Measurements from ENCODE around the gene SPG11. TPM values are rescaled to one million over a fixed set of nuclear protein-coding genes. Genes with fewer than 3 reads are reported as not detected.

Gene SPG11
- total and polyA plus RNA-seq, 10 of the 15 experiments (the other 5 are each of a cell fraction or from before 2014, with no cell fraction given): 22.1 to 85.1 (median 47.2) TPM

DNA sequence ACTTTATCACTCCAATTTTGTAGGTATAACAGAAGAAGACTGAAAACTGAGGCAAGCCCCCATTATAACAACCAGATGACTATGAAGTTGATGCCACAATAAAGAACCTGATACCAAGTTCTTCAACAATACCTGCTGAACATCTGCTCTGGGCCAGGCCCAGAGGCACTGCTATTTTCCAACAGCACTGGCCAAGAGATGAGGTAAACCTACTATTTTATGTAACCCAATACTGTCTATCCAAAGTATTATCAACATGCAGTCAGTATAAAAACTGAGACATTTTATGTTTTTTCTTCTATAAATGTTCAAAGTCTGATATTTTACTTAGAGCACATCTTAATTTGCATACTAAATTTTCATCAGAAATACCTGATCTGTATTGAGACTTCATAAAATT is 6.1 kb downstream of the SPG11 start:
- ChIA-PET RAD21 (ENCODE audit: unreplicated experiment) (interaction anchor here (18.1 kb wide), 1 partner anchor 75 kb away, joined by 680 read pairs; the partner anchor contains the start of gene TRIM69), POLR2A (interaction anchor here (0.5 to 1.3 kb wide), 6 partner anchors 29 to 81 kb away, joined by 3 to 5 read pairs (median 4); partner anchors contain the start of gene TRIM69), CTCF (interaction anchor here (0.5 to 4.0 kb wide), 6 partner anchors 33 to 81 kb away, joined by 3 to 18 read pairs (median 4); partner anchors contain the start of gene TRIM69), SMC1A (ENCODE audit: uncharacterized antibody, unreplicated experiment) (interaction anchor here (1.0 to 12.4 kb wide), 6 partner anchors 8 to 79 kb away, joined by 3 to 383 read pairs (median 4); partner anchors contain the start of gene TRIM69)
- H4K20me1 ChIP-seq (ENCODE audit: control insufficient read depth, insufficient read depth): no peaks in the 10 kb centered on the region
- no peak overlapping the region for H3K9ac ChIP-seq (ENCODE audit: control insufficient read depth, insufficient read depth, low read length)
- ATAC-seq: no peak
- peaks cover 0 to 8% of the 10 kb centered on the region in 2 experiments; a peak in 1 of 4 replicates for H3K36me3 ChIP-seq (ENCODE audit: control insufficient read depth in 2 of 2, insufficient read depth in 2 of 2, low read length in 1 of 2)
- H3K9me3 ChIP-seq (replicated peaks; ENCODE audit: control insufficient read depth, insufficient read depth, low read length): no peaks in the 10 kb centered on the region
- H3K79me2 ChIP-seq (ENCODE audit: control insufficient read depth, insufficient read depth, low read length): peaks cover 24% of the 10 kb centered on the region
- intact Hi-C loops (cut with micrococcal nuclease; ENCODE audit: unreplicated experiment): no loop called here
- no peak overlapping the region for H3K4me2 ChIP-seq (ENCODE audit: control insufficient read depth, insufficient read depth)
- BruUV-seq (replicated peaks): no TSS peak
- DNase-seq (ENCODE audit: low read depth, low spot score): no peak
- no peak for FAIRE-seq
- H3K4me3 ChIP-seq: no peak overlapping the region
- in situ Hi-C loops (cut with MboI): no loop called here
- no peaks in the 10 kb centered on the region for H3K27me3 ChIP-seq (replicated peaks in 1 of 2; ENCODE audit: control insufficient read depth in 2 of 2, insufficient read depth in 2 of 2, low read length in 1 of 2)
- no peaks in the 10 kb centered on the region for H3K4me1 ChIP-seq (ENCODE audit: control insufficient read depth, insufficient read depth, low read length)
- H3K27ac ChIP-seq (ENCODE audit: control insufficient read depth, insufficient read depth): no peak overlapping the region
- TF ChIP-seq RCOR1 (conservative IDR thresholded peaks at IDR 0.05; ENCODE audit: low read depth, low read length) (no peak), EGR1 (IDR thresholded peaks at IDR 0.05; ENCODE audit: borderline replicate concordance in 1 of 2, low read depth in 2 of 2, low read length in 2 of 2) (no peak), NFIC (IDR thresholded peaks at IDR 0.05; ENCODE audit: low read depth, low read length) (no peak), NR2C2 (IDR thresholded peaks at IDR 0.05; ENCODE audit: borderline replicate concordance, control insufficient read depth, insufficient read length, low read depth) (no peak)
- TF ChIP-seq, protein P1, sequence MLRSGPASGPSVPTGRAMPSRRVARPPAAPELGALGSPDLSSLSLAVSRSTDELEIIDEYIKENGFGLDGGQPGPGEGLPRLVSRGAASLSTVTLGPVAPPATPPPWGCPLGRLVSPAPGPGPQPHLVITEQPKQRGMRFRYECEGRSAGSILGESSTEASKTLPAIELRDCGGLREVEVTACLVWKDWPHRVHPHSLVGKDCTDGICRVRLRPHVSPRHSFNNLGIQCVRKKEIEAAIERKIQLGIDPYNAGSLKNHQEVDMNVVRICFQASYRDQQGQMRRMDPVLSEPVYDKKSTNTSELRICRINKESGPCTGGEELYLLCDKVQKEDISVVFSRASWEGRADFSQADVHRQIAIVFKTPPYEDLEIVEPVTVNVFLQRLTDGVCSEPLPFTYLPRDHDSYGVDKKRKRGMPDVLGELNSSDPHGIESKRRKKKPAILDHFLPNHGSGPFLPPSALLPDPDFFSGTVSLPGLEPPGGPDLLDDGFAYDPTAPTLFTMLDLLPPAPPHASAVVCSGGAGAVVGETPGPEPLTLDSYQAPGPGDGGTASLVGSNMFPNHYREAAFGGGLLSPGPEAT (IDR thresholded peaks at IDR 0.05; ENCODE audit: low read depth): no peak
- TF ChIP-seq, protein P2, sequence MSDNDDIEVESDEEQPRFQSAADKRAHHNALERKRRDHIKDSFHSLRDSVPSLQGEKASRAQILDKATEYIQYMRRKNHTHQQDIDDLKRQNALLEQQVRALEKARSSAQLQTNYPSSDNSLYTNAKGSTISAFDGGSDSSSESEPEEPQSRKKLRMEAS (IDR thresholded peaks at IDR 0.05; ENCODE audit: low read depth, low read length): no peak
- TF ChIP-seq, protein P3, sequence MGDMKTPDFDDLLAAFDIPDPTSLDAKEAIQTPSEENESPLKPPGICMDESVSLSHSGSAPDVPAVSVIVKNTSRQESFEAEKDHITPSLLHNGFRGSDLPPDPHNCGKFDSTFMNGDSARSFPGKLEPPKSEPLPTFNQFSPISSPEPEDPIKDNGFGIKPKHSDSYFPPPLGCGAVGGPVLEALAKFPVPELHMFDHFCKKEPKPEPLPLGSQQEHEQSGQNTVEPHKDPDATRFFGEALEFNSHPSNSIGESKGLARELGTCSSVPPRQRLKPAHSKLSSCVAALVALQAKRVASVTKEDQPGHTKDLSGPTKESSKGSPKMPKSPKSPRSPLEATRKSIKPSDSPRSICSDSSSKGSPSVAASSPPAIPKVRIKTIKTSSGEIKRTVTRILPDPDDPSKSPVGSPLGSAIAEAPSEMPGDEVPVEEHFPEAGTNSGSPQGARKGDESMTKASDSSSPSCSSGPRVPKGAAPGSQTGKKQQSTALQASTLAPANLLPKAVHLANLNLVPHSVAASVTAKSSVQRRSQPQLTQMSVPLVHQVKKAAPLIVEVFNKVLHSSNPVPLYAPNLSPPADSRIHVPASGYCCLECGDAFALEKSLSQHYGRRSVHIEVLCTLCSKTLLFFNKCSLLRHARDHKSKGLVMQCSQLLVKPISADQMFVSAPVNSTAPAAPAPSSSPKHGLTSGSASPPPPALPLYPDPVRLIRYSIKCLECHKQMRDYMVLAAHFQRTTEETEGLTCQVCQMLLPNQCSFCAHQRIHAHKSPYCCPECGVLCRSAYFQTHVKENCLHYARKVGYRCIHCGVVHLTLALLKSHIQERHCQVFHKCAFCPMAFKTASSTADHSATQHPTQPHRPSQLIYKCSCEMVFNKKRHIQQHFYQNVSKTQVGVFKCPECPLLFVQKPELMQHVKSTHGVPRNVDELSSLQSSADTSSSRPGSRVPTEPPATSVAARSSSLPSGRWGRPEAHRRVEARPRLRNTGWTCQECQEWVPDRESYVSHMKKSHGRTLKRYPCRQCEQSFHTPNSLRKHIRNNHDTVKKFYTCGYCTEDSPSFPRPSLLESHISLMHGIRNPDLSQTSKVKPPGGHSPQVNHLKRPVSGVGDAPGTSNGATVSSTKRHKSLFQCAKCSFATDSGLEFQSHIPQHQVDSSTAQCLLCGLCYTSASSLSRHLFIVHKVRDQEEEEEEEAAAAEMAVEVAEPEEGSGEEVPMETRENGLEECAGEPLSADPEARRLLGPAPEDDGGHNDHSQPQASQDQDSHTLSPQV (IDR thresholded peaks at IDR 0.05): no peak
- H2AFZ ChIP-seq (ENCODE audit: control insufficient read depth, low read depth, low read length): no peak overlapping the region
